IPS-18c (cell line): ENCODE results near the gene XPR1.

Experiments
- H3K4me3 ChIP-seq: 2 replicates; pipeline ENCODE4 v1.7.0; 2013; ENCODE audit warnings: low read depth, mild to moderate bottlenecking, low read length, moderate library complexity; ENCODE audit not compliant: insufficient read depth
- H3K9me3 ChIP-seq: one replicate; pipeline ENCODE4 v1.6.1; 2013; ENCODE audit warnings: mild to moderate bottlenecking, low read length, moderate library complexity; ENCODE audit not compliant: control insufficient read depth, insufficient read depth

XPR1 gene

GRCh38 chr1:180728472-180729106 lies 96.8 kb downstream of the XPR1 start:
- Histone ChIP-seq H3K9me3 (peaks cover 4% of the 10 kb centered on the region), H3K4me3 (no peak overlapping the region)

GRCh38 chr1:180731131-180731530 lies 99.3 kb downstream of the XPR1 start:
- Histone ChIP-seq H3K9me3 (peaks cover 4% of the 10 kb centered on the region), H3K4me3 (no peak overlapping the region)

GRCh38 chr1:180732866-180733265 lies 101.0 kb downstream of the XPR1 start:
- Histone ChIP-seq H3K4me3 (no peak overlapping the region), H3K9me3 (peaks cover 4% of the 10 kb centered on the region)

- H3K9me3 ChIP-seq = peaks cover 4% of the 10 kb centered on the region
- H3K4me3 ChIP-seq = no peak overlapping the region
Measured at GRCh38 chr1:180734366-180734765, 102.5 kb downstream of the XPR1 start.

- H3K9me3 ChIP-seq = no peaks in the 10 kb centered on the region
- no peak overlapping the region for H3K4me3 ChIP-seq
Measured at GRCh38 chr1:180742663-180743062, 110.8 kb downstream of the XPR1 start.

- Histone ChIP-seq H3K4me3 (no peak overlapping the region), H3K9me3 (no peaks in the 10 kb centered on the region)
Measured at GRCh38 chr1:180743868-180744267, 112.0 kb downstream of the XPR1 start.

- no peaks in the 10 kb centered on the region for H3K9me3 ChIP-seq
- H3K4me3 ChIP-seq = no peak overlapping the region
Measured at GRCh38 chr1:180745098-180745497, 113.3 kb downstream of the XPR1 start.

GRCh38 chr1:180751921-180752320 lies 120.1 kb downstream of the XPR1 start:
- no peaks in the 10 kb centered on the region for H3K9me3 ChIP-seq
- H3K4me3 ChIP-seq = no peak overlapping the region

GRCh38 chr1:180754453-180754852 lies 122.6 kb downstream of the XPR1 start:
- Histone ChIP-seq H3K9me3 (no peaks in the 10 kb centered on the region), H3K4me3 (no peak overlapping the region)

- H3K9me3 ChIP-seq = no peaks in the 10 kb centered on the region
- no peak overlapping the region for H3K4me3 ChIP-seq
Measured at GRCh38 chr1:180757657-180758056, 125.8 kb downstream of the XPR1 start.

GRCh38 chr1:180762796-180763195 lies 131.0 kb downstream of the XPR1 start:
- Histone ChIP-seq H3K9me3 (no peaks in the 10 kb centered on the region), H3K4me3 (no peak overlapping the region)

- H3K4me3 ChIP-seq = no peak overlapping the region
Measured at GRCh38 chr1:180765151-180765550, 133.3 kb downstream of the XPR1 start.

GRCh38 chr1:180769889-180770288 lies 138.1 kb downstream of the XPR1 start:
- Histone ChIP-seq H3K4me3 (no peak overlapping the region), H3K9me3 (no peaks in the 10 kb centered on the region)

More at GRCh38 chr1:180765151-180765550, 133.3 kb downstream of the XPR1 start:
- no peaks in the 10 kb centered on the region for H3K9me3 ChIP-seq

GRCh38 chr1:180773210-180773865 lies 141.5 kb downstream of the XPR1 start:
- no peaks in the 10 kb centered on the region for H3K9me3 ChIP-seq
- no peak overlapping the region for H3K4me3 ChIP-seq

- Histone ChIP-seq H3K9me3 (no peaks in the 10 kb centered on the region), H3K4me3 (no peak overlapping the region)
Measured at GRCh38 chr1:180775801-180776200, 144.0 kb downstream of the XPR1 start.

- H3K9me3 ChIP-seq = no peaks in the 10 kb centered on the region
- no peak overlapping the region for H3K4me3 ChIP-seq
Measured at GRCh38 chr1:180777072-180777689, 145.4 kb downstream of the XPR1 start.

- Histone ChIP-seq H3K4me3 (no peak overlapping the region), H3K9me3 (no peaks in the 10 kb centered on the region)
Measured at GRCh38 chr1:180778782-180779398, 147.1 kb downstream of the XPR1 start.

- no peak overlapping the region for H3K4me3 ChIP-seq
- no peaks in the 10 kb centered on the region for H3K9me3 ChIP-seq
Measured at GRCh38 chr1:180779584-180779983, 147.8 kb downstream of the XPR1 start.
